GM12873 (cell line): Measurements from ENCODE around the gene PIK3R6.
A peak's percentile ranks its signal among the peaks of the same experiment; 100 is the strongest.

Source experiments
- CTCF ChIP-seq: IDR thresholded peaks from 2 replicates; pipeline ENCODE4 v1.5.1; 2012; ENCODE audit warnings: low read depth, mild to moderate bottlenecking, moderate library complexity, low read length, control low read depth; ENCODE audit not compliant: insufficient read depth; ENCODE audit errors: missing control alignments

The PIK3R6 gene

GRCh38 chr17:8832711-8833352 lies 34.6 kb downstream of the PIK3R6 start:
- TF ChIP-seq CTCF, result peak; percentile 67

GRCh38 chr17:8831234-8831849 lies 36.1 kb downstream of the PIK3R6 start:
- TF ChIP-seq CTCF, result no peak

GRCh38 chr17:8830141-8830540 lies 37.3 kb downstream of the PIK3R6 start:
- no peak for TF ChIP-seq CTCF

GRCh38 chr17:8829036-8829941 lies 38.2 kb downstream of the PIK3R6 start:
- TF ChIP-seq CTCF, result no peak

GRCh38 chr17:8828517-8828875 lies 39.0 kb downstream of the PIK3R6 start:
- TF ChIP-seq CTCF, result no peak

- no peak for TF ChIP-seq CTCF
These were observed 40.6 kb downstream of the PIK3R6 start for GRCh38 chr17:8826808-8827435.

GRCh38 chr17:8825802-8826201 lies 41.7 kb downstream of the PIK3R6 start:
- no peak for TF ChIP-seq CTCF
